Measurements from ENCODE around the gene CEP55. TPM values are rescaled to one million over a fixed set of nuclear protein-coding genes. Genes with fewer than 3 reads are reported as not detected.
"Not testable (repeated sequence)": the region's sequence is repeated elsewhere in the genome, so short reads cannot be mapped to it uniquely, and the experiment has no call there.

Gene CEP55
- total RNA-seq, 1 donor from 2014 or later: 1.9 TPM

GRCh38 chr10:93514521-93514920, 18.1 kb downstream of the CEP55 start:
- DNase-seq: no peak

- no peak for DNase-seq
These were observed 18.9 kb downstream of the CEP55 start for GRCh38 chr10:93515071-93516005.

GRCh38 chr10:93516006-93516380, 19.6 kb downstream of the CEP55 start:
- no peak for DNase-seq

GRCh38 chr10:93518531-93518930, 22.1 kb downstream of the CEP55 start:
- no peak for DNase-seq

DNA sequence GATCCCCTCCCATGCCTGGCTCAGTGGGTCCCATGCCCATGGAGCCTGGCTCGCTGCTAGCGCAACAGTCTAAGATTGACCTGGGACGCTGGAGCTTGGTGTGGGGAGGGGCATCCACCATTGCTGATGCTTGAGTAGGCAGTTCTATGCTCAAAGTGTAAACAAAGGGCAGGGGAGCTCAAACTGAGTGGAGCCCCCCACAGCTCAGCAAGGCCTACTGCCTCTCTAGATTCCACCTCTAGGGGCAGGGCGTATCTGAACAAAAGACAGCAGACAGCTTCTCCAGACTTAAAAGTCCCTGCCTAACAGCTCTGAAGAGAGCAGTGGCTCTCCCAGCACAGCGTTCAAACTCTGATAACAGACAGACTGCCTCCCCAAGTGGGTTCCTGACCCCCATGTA, 38.9 kb downstream of the CEP55 start:
- DNase-seq: no peak

DNA sequence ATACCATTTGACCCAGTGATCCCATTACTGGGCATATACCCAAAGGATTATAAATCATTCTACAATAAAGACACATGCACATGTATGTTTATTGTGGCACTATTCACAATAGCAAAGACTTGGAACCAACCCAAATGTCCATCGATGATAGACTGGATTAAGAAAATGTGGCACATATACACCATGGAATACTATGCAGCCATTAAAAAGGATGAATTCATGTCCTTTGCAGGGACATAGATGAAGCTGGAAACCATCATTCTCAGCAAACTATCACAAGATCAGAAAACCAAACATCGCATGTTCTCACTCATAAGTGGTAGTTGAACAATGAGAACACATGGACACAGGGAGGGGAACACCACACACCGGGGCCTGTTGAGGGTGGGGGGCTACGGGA, 44.5 kb downstream of the CEP55 start:
- DNase-seq: not testable (repeated sequence)

DNA sequence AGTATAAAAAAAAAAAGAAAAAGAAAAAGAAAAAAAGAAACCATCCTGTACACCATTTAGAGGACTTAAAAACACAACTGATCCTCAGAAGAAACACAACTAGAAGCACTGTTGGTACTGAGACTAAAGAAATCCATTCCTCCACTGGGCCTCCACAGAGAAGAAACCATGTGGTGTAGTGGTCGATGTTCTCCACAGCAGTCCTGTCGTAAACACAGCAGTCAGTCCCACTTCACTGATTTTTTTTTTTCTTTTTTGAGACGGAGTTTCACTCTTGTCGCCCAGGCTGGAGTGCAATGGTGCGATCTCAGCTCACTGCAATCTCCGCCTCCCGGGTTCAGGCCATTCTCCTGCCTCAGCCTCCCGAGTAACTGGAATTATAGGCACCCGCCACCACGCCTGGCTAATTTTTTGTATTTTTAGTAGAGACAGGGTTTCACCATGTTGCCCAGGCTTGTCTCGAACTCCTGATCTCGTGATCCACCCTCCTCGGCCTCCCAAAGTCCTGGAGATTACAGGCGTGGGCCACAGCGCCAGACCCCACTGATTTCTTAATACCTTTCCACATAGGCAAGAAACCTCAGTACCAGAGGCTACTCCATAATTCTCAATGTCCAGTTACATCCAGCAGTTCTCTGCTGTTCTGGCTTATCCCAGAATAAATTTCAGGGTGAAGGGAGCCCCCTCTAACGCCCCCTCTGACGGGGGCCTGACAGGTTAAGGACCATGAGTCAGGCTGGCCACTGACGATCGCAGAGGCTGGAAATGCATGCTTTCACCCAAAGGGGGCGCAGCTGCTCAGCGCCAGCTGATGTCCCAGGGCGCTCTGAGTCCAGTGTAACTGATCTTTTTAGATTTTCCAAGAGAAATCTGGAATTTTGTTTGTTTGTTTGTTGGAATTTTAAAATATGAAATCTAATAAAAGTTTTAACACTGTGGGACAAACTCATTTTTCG, 45.3 kb downstream of the CEP55 start:
- DNase-seq: no peak

DNA sequence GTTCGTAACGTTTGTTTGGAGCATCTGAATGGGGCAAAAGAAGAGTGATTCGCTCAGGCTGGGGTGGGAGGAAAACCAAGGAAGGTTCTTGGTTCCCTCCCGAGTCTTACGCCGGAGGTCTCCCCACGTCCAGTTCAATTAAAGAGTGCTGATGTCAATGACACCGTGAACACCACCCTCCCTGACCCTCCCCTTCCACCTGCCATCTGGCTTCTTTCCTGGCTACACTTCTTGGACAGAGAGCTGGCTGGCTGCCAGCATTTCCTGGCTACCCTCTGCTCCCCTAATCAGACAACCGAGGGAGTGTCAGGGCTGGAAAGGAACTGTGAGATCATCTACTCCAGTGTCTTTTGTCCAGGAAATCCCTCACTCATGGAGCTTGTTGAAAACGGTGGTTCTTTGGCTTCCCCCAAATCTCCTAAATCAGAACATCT, 46.0 kb downstream of the CEP55 start:
- DNase-seq: no peak

- DNase-seq: not testable (repeated sequence)
These were observed 50.6 kb downstream of the CEP55 start for GRCh38 chr10:93546995-93547394.

GRCh38 chr10:93547522-93547921, 51.1 kb downstream of the CEP55 start:
- no peak for DNase-seq

- no peak for DNase-seq
These were observed 52.1 kb downstream of the CEP55 start for GRCh38 chr10:93548376-93549071.

DNA sequence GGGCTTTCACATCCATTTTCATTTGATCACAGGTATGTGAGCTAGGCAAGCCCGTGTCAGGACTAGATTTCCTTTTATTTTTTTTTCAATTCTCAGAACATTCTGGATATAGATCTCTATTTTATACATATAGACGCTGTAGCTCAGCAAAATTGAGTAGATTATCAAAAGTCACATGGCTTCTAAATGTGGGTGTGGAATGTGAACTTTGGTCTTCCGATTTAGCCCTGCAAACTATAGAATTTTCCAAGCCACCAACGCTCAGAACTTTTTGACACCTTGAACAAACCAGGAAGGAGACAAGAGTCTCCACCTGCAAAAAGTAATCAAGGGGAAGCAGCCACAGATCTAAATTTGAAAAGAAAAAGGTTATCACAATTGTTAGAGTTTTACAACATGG, 54.2 kb downstream of the CEP55 start:
- no peak for DNase-seq

- no peak for DNase-seq
These were observed 56.4 kb downstream of the CEP55 start for GRCh38 chr10:93552780-93553179.

DNA sequence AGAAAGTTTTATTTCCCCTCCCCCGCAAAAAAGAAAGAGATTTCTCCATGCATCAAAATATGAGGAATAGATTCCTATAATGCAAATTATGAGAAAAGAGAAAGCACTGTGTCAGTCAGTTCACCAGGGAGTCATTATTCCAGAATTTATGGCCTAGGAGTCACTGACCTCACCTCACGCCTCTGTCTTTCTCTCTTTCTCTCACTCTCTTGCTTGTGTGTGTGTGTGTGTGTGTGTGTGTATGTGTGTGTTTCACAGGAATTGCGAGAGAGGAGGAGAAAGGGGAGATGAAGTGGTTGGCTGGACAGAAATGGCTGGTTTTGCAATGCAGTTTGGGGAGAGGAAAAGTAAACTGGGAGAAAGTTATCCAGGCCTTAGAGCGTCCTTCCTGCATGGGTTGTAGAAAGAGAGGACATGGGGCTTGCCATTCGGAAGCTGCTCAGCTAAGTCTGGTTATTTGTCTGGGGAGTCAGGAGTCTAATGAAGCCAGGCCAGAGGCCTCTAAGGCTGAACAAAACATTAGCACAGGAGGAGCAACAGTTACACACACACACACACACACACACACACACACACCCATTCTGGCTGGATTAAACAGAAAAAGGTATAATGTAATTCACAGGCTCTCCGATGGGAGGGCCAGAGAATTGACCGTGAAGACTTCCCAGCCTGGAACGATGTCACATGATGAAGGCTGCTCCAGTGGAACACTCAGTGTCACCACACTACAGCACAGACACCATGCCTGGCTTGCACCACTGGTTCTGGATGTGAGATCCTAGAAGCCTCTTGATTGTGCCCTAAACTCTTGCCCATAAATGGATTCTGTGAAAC, 57.3 kb downstream of the CEP55 start:
- DNase-seq: no peak

DNA sequence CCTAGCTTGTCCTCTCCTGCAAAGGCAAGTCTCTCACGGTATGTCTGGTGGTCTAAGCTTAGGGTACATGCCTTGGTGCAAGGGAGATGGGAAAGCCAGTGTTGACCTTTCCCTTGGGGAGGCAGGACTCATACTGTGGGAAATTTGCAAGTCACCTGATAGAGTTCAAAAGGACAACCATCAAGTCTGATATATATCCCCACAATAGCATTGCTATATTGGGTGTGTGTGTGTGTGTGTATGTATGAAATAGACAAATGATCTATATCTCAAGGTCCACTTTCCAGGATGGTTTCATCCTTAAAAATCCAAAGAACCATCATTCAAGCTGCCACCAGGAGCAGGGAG, 57.9 kb downstream of the CEP55 start:
- no peak for DNase-seq

DNA sequence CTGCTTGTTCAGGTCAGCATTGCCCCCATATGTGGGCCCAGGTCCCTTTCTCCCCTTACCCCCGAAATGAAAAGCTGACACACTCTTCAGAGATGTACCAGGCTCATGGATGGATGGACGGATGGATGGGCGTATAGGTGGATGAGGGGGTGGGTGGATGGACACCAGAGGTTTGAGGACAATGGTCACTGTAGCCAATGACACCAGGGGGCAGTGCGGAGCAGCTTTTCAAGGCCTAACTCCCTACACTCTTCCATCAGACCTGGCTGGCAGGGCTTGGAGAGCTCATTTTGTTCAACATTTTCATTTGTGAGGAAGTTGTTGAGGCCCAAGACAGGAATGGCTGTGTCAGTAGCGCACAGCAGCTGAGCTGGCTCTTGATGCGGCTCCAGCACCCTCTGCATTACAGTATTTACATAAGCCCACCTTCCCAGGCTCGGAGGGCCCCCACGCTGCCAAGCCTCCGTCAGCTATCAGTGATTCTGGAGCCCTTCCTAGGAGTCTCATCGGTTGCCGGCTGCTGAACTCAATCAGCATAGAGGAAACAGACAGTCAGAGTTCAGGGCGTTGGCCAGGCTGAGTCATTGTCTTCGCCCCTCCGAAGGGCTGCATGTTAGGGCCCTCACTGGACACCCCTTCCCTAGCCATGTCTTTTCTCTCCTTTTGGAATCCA, 58.5 kb downstream of the CEP55 start:
- DNase-seq: no peak

DNA sequence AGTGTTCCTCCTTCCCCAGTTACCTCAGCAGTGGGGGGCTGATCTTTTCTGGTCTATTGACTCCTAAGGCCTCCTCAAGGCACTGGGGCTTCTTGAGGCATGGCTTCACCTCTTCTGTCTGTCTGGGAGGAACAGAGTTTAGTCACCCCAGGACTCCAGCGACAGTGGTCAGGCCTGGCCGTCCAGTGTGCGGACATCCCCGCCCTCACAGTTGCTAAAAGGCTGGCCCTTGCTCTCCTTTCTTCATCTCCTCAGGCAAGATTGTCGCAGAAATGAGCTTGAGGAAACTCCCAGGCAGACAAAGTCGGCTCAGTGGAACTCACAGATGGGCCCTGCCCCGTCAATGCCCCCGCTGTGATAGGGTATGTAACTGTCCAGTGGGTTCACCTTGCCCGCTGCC, 63.1 kb downstream of the CEP55 start:
- DNase-seq: no peak

DNA sequence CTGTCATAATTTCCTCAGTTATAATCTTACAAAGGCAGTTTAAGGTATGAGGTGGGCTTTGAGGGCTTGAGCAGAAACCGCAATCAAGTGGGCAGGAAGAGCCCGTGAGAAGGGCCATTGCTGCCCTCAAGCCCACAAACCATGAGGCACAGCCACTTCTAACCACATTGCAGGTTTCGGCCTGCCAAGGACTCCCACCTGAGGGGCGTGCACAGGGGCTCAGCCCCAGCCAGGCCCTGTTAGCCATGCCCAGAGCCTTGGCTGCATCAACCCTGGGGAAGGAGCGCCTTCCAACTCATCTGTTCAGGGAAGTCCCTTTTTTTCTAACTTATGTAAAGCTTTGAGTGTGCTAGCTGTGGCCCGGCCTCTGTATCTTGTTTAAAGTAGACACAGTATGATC, 64.1 kb downstream of the CEP55 start:
- no peak for DNase-seq

GRCh38 chr10:93565446-93565845, 69.0 kb downstream of the CEP55 start:
- DNase-seq: no peak

DNA sequence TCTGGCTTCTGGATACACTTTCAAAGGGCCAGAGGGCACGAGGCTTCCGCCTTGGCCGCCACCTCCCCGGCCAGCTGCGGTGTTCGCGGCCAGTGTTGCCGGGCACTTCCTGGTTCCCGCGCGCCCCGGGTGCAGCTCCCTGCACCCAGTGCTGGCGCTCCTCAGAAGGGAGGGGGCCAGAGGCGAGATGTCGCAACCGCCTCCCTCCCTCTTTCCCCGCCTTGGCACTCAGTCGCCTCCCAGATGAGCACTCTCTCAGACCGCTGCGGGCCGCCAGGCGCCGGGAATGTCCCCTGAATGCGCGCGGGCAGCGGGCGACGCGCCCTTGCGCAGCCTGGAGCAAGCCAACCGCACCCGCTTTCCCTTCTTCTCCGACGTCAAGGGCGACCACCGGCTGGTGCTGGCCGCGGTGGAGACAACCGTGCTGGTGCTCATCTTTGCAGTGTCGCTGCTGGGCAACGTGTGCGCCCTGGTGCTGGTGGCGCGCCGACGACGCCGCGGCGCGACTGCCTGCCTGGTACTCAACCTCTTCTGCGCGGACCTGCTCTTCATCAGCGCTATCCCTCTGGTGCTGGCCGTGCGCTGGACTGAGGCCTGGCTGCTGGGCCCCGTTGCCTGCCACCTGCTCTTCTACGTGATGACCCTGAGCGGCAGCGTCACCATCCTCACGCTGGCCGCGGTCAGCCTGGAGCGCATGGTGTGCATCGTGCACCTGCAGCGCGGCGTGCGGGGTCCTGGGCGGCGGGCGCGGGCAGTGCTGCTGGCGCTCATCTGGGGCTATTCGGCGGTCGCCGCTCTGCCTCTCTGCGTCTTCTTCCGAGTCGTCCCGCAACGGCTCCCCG, 70.2 kb downstream of the CEP55 start, which contains the start of gene FFAR4:
Gene FFAR4 (plus strand): TSS at position 231 of the 842 bp plus-strand sequence. CDS start 56 bp downstream, at position 287.
- DNase-seq: no peak
